Mucosa of descending colon (tissue), 3 donors: ENCODE measurements around the gene ADGRG7. TPM values are rescaled to one million over a fixed set of nuclear protein-coding genes. Genes with fewer than 3 reads are reported as not detected.

Experiments
- ATAC-seq: fragments of 200-7000 bp; cut with Tn5 transposase; one replicate; pipeline ENCODE4 v1.9.1; 2020; ENCODE audit warnings: mild to moderate bottlenecking, moderate library complexity
- DNase-seq, 3 donors: peaks; one replicate each; pipeline ENCODE4 v3.0.0-alpha.2; 2020
- H3K36me3 ChIP-seq: fragments of 200-600 bp; one replicate; pipeline ENCODE4 v1.8.0; 2021; ENCODE audit warnings: low read depth, mild to moderate bottlenecking
- H3K4me1 ChIP-seq: fragments of 200-600 bp; one replicate; pipeline ENCODE4 v1.8.0; 2021; ENCODE audit warnings: low read depth, mild to moderate bottlenecking
- H3K4me3 ChIP-seq: fragments of 200-600 bp; one replicate; pipeline ENCODE4 v1.8.0; 2021; ENCODE audit warnings: mild to moderate bottlenecking
- H3K9me3 ChIP-seq: fragments of 200-600 bp; one replicate; pipeline ENCODE4 v1.8.0; 2021; ENCODE audit warnings: mild to moderate bottlenecking
- intact Hi-C, 2 donors: fragments of 100-400 bp; cut with DNase I in 1 of 2; cut with micrococcal nuclease in 1 of 2; formaldehyde crosslinking; loops; one replicate each; pipeline versions ENCODE4 v1.11.0 to v1.11.1; 2022; cut with DNase I, micrococcal nuclease
- total RNA-seq, 3 donors: library from RNA; stranded (reverse); fragmentation: NEBNext Ultra II Directional in 2 of 3; extraction: Animal tissue kit (Norgen Biotek cat#: 25700) in 2 of 3; gene quantifications; one replicate each; pipeline versions ENCODE4 v1.2.1 to v1.2.4, GENCODE V29; 2021 to 2023
- TF ChIP-seq, protein P1 (sequence below): fragments of 200-600 bp; IDR thresholded peaks from one replicate; pipeline ENCODE4 v1.8.0; 2022; ENCODE audit warnings: antibody characterized with exemption, mild to moderate bottlenecking
- donor health status: DM: no; HTN: no; CAD: no; lungs with moderate emphysema.
- donor health status: DM: no; HTN: no; CAD: no.
- donor health status: DM: no; HTN: yes; CAD: no.

Gene ADGRG7
- total RNA-seq, 3 donors from 2014 or later, result 9.7 to 21.7 (median 13.9) TPM

- Histone ChIP-seq H3K36me3 (peaks cover 6% of the 10 kb centered on the region), H3K4me3 (no peak overlapping the region), H3K4me1 (peaks cover 17% of the 10 kb centered on the region), H3K9me3 (no peaks in the 10 kb centered on the region)
- intact Hi-C loops, result no loop called here
- DNase-seq (no peak), ATAC-seq (no peak)
- TF ChIP-seq, protein P1, sequence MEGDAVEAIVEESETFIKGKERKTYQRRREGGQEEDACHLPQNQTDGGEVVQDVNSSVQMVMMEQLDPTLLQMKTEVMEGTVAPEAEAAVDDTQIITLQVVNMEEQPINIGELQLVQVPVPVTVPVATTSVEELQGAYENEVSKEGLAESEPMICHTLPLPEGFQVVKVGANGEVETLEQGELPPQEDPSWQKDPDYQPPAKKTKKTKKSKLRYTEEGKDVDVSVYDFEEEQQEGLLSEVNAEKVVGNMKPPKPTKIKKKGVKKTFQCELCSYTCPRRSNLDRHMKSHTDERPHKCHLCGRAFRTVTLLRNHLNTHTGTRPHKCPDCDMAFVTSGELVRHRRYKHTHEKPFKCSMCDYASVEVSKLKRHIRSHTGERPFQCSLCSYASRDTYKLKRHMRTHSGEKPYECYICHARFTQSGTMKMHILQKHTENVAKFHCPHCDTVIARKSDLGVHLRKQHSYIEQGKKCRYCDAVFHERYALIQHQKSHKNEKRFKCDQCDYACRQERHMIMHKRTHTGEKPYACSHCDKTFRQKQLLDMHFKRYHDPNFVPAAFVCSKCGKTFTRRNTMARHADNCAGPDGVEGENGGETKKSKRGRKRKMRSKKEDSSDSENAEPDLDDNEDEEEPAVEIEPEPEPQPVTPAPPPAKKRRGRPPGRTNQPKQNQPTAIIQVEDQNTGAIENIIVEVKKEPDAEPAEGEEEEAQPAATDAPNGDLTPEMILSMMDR, result no peak
Observed at GRCh38 chr3:100717063-100717462, 107.7 kb downstream of the ADGRG7 start.

- H3K4me3 ChIP-seq, result no peak overlapping the region
- ATAC-seq (no peak), DNase-seq (no peak)
- TF ChIP-seq, protein P1, result no peak
- intact Hi-C loops, result no loop called here
- no peaks in the 10 kb centered on the region for H3K9me3 ChIP-seq
- peaks cover 6% of the 10 kb centered on the region for H3K36me3 ChIP-seq
- H3K4me1 ChIP-seq, result peaks cover 14% of the 10 kb centered on the region
Observed at GRCh38 chr3:100717637-100718487, 108.5 kb downstream of the ADGRG7 start.

- intact Hi-C loops, result no loop called here
- H3K36me3 ChIP-seq, result peaks cover 6% of the 10 kb centered on the region
- ATAC-seq (no peak), DNase-seq (no peak)
- H3K4me3 ChIP-seq, result no peak overlapping the region
- peaks cover 14% of the 10 kb centered on the region for H3K4me1 ChIP-seq
- no peaks in the 10 kb centered on the region for H3K9me3 ChIP-seq
- TF ChIP-seq, protein P1, result no peak
Observed at GRCh38 chr3:100719136-100719535, 109.7 kb downstream of the ADGRG7 start.

GRCh38 chr3:100720426-100720825, 111.0 kb downstream of the ADGRG7 start:
- DNase-seq (no peak), ATAC-seq (no peak)
- H3K36me3 ChIP-seq, result peaks cover 6% of the 10 kb centered on the region
- intact Hi-C loops, result no loop called here
- H3K4me3 ChIP-seq, result no peak overlapping the region
- TF ChIP-seq, protein P1, result no peak
- no peaks in the 10 kb centered on the region for H3K9me3 ChIP-seq
- H3K4me1 ChIP-seq, result peaks cover 11% of the 10 kb centered on the region

GRCh38 chr3:100725935-100726513, 116.6 kb downstream of the ADGRG7 start:
- no peak for DNase-seq
- Histone ChIP-seq H3K9me3 (no peaks in the 10 kb centered on the region), H3K4me1 (no peaks in the 10 kb centered on the region), H3K4me3 (no peak overlapping the region), H3K36me3 (peaks cover 6% of the 10 kb centered on the region)
- intact Hi-C loops, result no loop called here
- no peak for ATAC-seq
- TF ChIP-seq, protein P1, result no peak
